Heart right ventricle (tissue), 16 donors: ENCODE measurements around the gene RDH8. TPM values are rescaled to one million over a fixed set of nuclear protein-coding genes. Genes with fewer than 3 reads are reported as not detected.

Source experiments
- ATAC-seq, 8 donors: fragments of 200-7000 bp; cut with Tn5 transposase; one replicate each; pipeline ENCODE4 v1.9.1; 2020; ENCODE audit warnings: mild to moderate bottlenecking in 8 of 8, moderate library complexity in 8 of 8, moderate number of reproducible peaks in 1 of 8
- DNase-seq, 2 donors: peaks; one replicate each; pipeline ENCODE4 v3.0.0-alpha.2; 2020
- H3K27ac ChIP-seq, 10 donors: fragments of 200-600 bp; sonication (generic) in 2 of 10; one replicate each; pipeline versions ENCODE4 v1.5.0 to v1.8.0; 2020 to 2022; ENCODE audit warnings: mild to moderate bottlenecking in 3 of 10
- H3K27me3 ChIP-seq, 7 donors: fragments of 200-600 bp; one replicate each; pipeline ENCODE4 v1.8.0; 2021 to 2022; ENCODE audit warnings: mild to moderate bottlenecking in 2 of 7
- H3K36me3 ChIP-seq, 9 donors: fragments of 200-600 bp; sonication (generic) in 1 of 9; one replicate each; pipeline versions ENCODE4 v1.5.0 to v1.8.0; 2020 to 2022; ENCODE audit warnings: mild to moderate bottlenecking in 2 of 9
- H3K4me1 ChIP-seq, 9 donors: fragments of 200-600 bp; sonication (generic) in 1 of 9; one replicate each; pipeline versions ENCODE4 v1.5.0 to v1.8.0; 2020 to 2022; ENCODE audit warnings: mild to moderate bottlenecking in 4 of 9
- H3K4me3 ChIP-seq, 10 donors: fragments of 200-600 bp; sonication (generic) in 2 of 10; one replicate each; pipeline versions ENCODE4 v1.5.0 to v1.8.0; 2020 to 2022; ENCODE audit warnings: mild to moderate bottlenecking in 7 of 10, moderate library complexity in 2 of 10
- H3K9me3 ChIP-seq, 11 donors: fragments of 200-600 bp in 10 of 11; sonication (generic) in 2 of 11; one replicate each; pipeline versions ENCODE4 v1.5.0 to v1.8.0; 2013 to 2022; ENCODE audit warnings: mild to moderate bottlenecking in 2 of 11, control low read depth in 1 of 11, moderate library complexity in 1 of 11
- CTCF ChIP-seq, 9 donors: fragments of 200-600 bp; sonication (generic) in 2 of 9; IDR thresholded peaks; one replicate each; pipeline versions ENCODE4 v1.5.0 to v1.8.0; 2021 to 2022; ENCODE audit warnings: antibody characterized with exemption in 9 of 9, mild to moderate bottlenecking in 5 of 9, moderate library complexity in 1 of 9
- WGBS, 2 donors: extraction: QIAGEN DNeasy Blood & Tissue Kit; methylation state at CpG; one replicate each; pipeline ENCODE4 v1.1.7; 2013; ENCODE audit warnings: inconsistent platforms in 1 of 2; 5-methylcytosine and 5-hydroxymethylcytosine counted together
- intact Hi-C, 10 donors: fragments of 100-400 bp; cut with DNase I; formaldehyde crosslinking; loops; one replicate each; pipeline versions ENCODE4 v1.11.1 to v1.14.2; 2022
- polyA plus RNA-seq, 2 donors: library from polyadenylated mRNA; stranded (reverse); fragments of 200-250 nt; gene quantifications; one replicate each; pipeline ENCODE4 v1.2.3, GENCODE V29; 2013
- total RNA-seq, 10 donors: library from RNA; stranded (reverse); fragmentation: NEBNext Ultra II Directional in 3 of 10; extraction: Animal tissue kit (Norgen Biotek cat#: 25700) in 3 of 10; gene quantifications; one replicate each; pipeline versions ENCODE4 v1.2.1 to v1.2.4, GENCODE V29; 2021 to 2023
- donor health status: Arrhythmogenic right ventricular cardiomyopathy.
- donor health status: ischemic (EF 13 %, LVEDD 7.1; RV severe dilation, severe dysfunction).
- donor health status: healthy with polysubstance abuse.
- donor health status: DM: no; HTN: yes; CAD: no.
- donor health status: DM: no; HTN: no; CAD: no.
- donor health status: ischemic (EF 25% LVEDD 6.9; RV normal size, moderate dysfunction).
- donor health status: ischemic (EF 25% LVEDD 5.7; RV mildly dilated, moderate dysfunction).
- donor health status: healthy.
- donor health status: DM: yes; HTN: yes; CAD: no.
- donor health status: Ischemic cardiomyopathy.
- donor health status: ischemic (EF 35%, LVEDD 5.7; RV mildly dilated, moderate dysfunction).
- donor health status: nonischemic (EF 11% LVEDD 7.7; RV severe dilation, severe dysfunction).
- donor health status: DM: yes; HTN: yes; CAD: no.
- donor health status: PGD.
- donor health status: ischemic (EF 29% LVEDD 5.4; RV normal size, mild dysfunction).
- donor health status: nonischemic (EF 23%, LVEDD 6.1; RV moderate dilation, normal function).

The RDH8 gene
- total and polyA plus RNA-seq, 12 donors: not detected

- Histone ChIP-seq H3K36me3 (no peaks in the 10 kb centered on the region), H3K27ac (no peak overlapping the region), H3K4me3 (no peak overlapping the region), H3K4me1 (no peaks in the 10 kb centered on the region), H3K27me3 (peaks cover 0 to 46% (median 33%) of the 10 kb centered on the region in 7 donors), H3K9me3 (peaks cover 0 to 29% (median 9%) of the 10 kb centered on the region in 11 donors)
- intact Hi-C loops: no loop called here
- 61 to 73% methylated on average over 4 of the region's 4 CpGs for WGBS, 2 donors
- ATAC-seq (no peak), DNase-seq (no peak)
- no peak for TF ChIP-seq CTCF (IDR thresholded peaks at IDR 0.05)
Measured at GRCh38 chr19:10037367-10037766, 24.1 kb downstream of the RDH8 start.

DNA sequence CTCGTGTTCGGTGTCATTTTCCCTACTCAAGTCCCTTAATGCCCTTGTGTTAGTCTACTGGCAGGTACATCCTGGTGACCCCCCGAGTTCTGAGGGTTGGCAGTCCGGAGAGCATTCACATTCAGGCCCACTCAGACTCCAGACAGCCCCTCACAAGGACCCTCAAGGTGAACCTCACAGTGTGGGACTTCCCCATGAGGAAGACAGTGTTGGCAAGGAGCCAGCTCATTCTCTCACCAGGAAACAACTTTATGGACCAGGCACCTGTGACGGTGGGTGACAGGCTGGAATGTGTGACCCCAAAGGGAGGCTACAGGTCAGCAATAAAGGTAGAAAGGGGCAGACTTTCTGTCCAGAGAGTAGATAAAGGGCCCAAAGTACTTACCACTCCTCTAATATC is 24.5 kb downstream of the RDH8 start:
- 60 to 64% methylated on average over 5 of the region's 5 CpGs for WGBS, 2 donors
- TF ChIP-seq CTCF (IDR thresholded peaks at IDR 0.05): no peak
- DNase-seq: no peak

DNA sequence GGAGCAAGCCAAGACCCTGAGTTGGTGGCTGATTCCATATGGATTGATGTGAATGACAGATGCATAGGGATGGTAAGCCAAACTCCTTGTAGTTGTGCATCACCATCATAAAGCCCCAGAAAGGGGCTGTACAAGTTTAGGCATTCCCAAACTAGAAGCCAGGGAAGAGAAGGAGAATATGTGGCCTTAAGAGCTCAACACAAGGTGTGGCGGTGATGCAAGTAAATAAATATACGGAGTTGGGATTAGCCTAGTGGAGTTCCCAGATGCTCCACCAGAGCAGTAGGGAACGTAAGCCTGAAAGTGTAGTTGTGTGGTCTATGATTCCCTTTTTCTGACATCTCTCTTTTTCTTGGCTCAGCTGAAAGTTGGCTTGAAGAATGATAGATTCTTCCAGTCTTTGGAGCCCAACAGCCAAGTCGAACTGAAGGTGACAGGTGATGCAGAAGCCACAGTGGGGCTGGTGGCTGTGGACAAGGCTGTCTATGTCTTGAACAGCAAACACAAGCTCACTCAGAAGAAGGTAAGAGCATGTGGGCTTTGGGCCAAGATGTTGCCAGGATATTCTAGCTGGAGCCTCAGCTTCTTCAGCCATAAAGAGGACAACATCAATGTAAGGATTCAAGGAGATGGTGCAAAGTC is 30.1 kb downstream of the RDH8 start:
- TF ChIP-seq CTCF (IDR thresholded peaks at IDR 0.05): no peak
- intact Hi-C loops: no loop called here
- Histone ChIP-seq H3K27me3 (peaks cover 0 to 27% (median 13%) of the 10 kb centered on the region in 7 donors), H3K9me3 (peaks cover 0 to 70% (median 42%) of the 10 kb centered on the region in 11 donors), H3K4me3 (no peak overlapping the region), H3K4me1 (no peaks in the 10 kb centered on the region), H3K36me3 (no peaks in the 10 kb centered on the region), H3K27ac (no peak overlapping the region)
- no peak for ATAC-seq
- DNase-seq: no peak
- WGBS, 2 donors: 66 to 71% methylated on average over 4 of the region's 4 CpGs

More for the DNA sequence above, 24.5 kb downstream of the RDH8 start:
- intact Hi-C loops: no loop called here
- no peak overlapping the region for H3K4me3 ChIP-seq
- H3K4me1 ChIP-seq: no peaks in the 10 kb centered on the region
- H3K27ac ChIP-seq: no peak overlapping the region
- H3K36me3 ChIP-seq: no peaks in the 10 kb centered on the region
- no peak for ATAC-seq
- H3K9me3 ChIP-seq: peaks cover 0 to 34% (median 13%) of the 10 kb centered on the region in 11 donors
- H3K27me3 ChIP-seq: peaks cover 0 to 41% (median 29%) of the 10 kb centered on the region in 7 donors

DNA sequence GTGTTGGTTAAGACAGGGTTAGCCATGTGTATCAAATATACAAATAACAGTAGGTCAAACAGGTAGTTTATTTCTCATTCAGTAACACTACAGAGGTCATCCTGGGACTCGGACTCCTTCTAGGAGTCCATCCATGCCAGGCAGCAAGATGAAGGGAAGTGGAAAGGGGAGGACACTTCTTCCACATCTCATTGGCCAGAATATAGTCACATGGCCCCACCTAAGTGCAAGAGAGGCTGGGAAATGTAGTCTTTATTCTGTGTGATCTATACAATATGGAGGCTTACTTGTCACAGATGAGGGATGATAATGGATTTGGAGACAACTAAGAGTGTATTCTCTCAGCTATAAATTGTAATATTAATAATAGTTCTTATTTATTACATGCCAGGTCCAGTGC is 31.1 kb downstream of the RDH8 start:
- no peak for TF ChIP-seq CTCF (IDR thresholded peaks at IDR 0.05)
- peaks cover 0 to 68% (median 42%) of the 10 kb centered on the region in 11 donors for H3K9me3 ChIP-seq
- no peak overlapping the region for H3K27ac ChIP-seq
- 85 to 91% methylated on average over 1 of the region's 1 CpG for WGBS, 2 donors
- intact Hi-C loops: no loop called here
- ATAC-seq (no peak), DNase-seq (no peak)
- H3K27me3 ChIP-seq: peaks cover 0 to 18% (median 9%) of the 10 kb centered on the region in 7 donors
- no peak overlapping the region for H3K4me3 ChIP-seq
- H3K36me3 ChIP-seq: no peaks in the 10 kb centered on the region
- H3K4me1 ChIP-seq: no peaks in the 10 kb centered on the region
